ENCODE data around the gene RTN3. TPM values are rescaled to one million over a fixed set of nuclear protein-coding genes. Genes with fewer than 3 reads are reported as not detected.

Gene RTN3
- total RNA-seq, 4 donors from 2014 or later = 155 to 232 (median 209) TPM

GRCh38 chr11:63667995-63668795, 13.1 kb upstream of the RTN3 start:
- Histone ChIP-seq H3K27me3 (no peaks in the 10 kb centered on the region), H3K4me3 (replicated peaks in 1 of 3) (no peak overlapping the region), H3K36me3 (no peaks in the 10 kb centered on the region), H3K27ac (no peak overlapping the region), H3K4me1 (peaks cover 46 to 53% of the 10 kb centered on the region in 2 donors), H3K9me3 (no peaks in the 10 kb centered on the region)
- intact Hi-C loops (cut with DNase I) = no loop called here
- no peak for DNase-seq
- no peak for TF ChIP-seq POLR2A (IDR thresholded peaks at IDR 0.05)
- TF ChIP-seq CTCF (IDR thresholded peaks at IDR 0.05) = no peak
- WGBS, 2 donors = 74 to 78% methylated on average over 3 of the region's 3 CpGs

- Histone ChIP-seq H3K9me3 (no peaks in the 10 kb centered on the region), H3K27ac (peak overlapping the region in 2 of 3 donors; percentile 98 to 100), H3K4me1 (peaks cover 37 to 47% of the 10 kb centered on the region in 2 donors), H3K36me3 (no peaks in the 10 kb centered on the region), H3K27me3 (no peaks in the 10 kb centered on the region), H3K4me3 (replicated peaks in 1 of 3) (peak overlapping the region in 1 of 3 donors; percentile 93)
- WGBS, 2 donors = 31 to 46% methylated on average over 7 of the region's 7 CpGs
- DNase-seq = no peak
- TF ChIP-seq CTCF (IDR thresholded peaks at IDR 0.05) (no peak), POLR2A (IDR thresholded peaks at IDR 0.05) (no peak)
- intact Hi-C loops (cut with DNase I) = loop anchor here (5.0 kb wide), 1 partner anchor 67 kb away; no protein-coding TSS in a partner anchor
These were observed 11.2 kb upstream of the RTN3 start for GRCh38 chr11:63670096-63670432.

- peak; percentile 72 to 75 for DNase-seq
- H3K36me3 ChIP-seq = no peaks in the 10 kb centered on the region
- H3K9me3 ChIP-seq = no peaks in the 10 kb centered on the region
- peak overlapping the region; percentile 98 to 100 (median 98) for H3K27ac ChIP-seq
- TF ChIP-seq POLR2A (IDR thresholded peaks at IDR 0.05) (no peak), CTCF (IDR thresholded peaks at IDR 0.05) (peak in 3 of 6 experiments; percentile 26 to 62 (median 50))
- no peaks in the 10 kb centered on the region for H3K27me3 ChIP-seq
- intact Hi-C loops (cut with DNase I) = loop anchor here (5.0 kb wide), 1 partner anchor 67 kb away; no protein-coding TSS in a partner anchor
- peak overlapping the region; percentile 73 to 93 (median 83) for H3K4me3 ChIP-seq (replicated peaks in 1 of 3)
- peaks cover 37 to 47% of the 10 kb centered on the region in 2 donors for H3K4me1 ChIP-seq
- WGBS, 2 donors = 2 to 3% methylated on average over 29 to 42 of the region's 63 CpGs
These were observed 10.6 kb upstream of the RTN3 start for GRCh38 chr11:63670433-63671321.

GRCh38 chr11:63671322-63672155, 9.8 kb upstream of the RTN3 start, which contains the start of gene ATL3:
Gene ATL3 (minus strand): TSS chr11:63671376. CDS start chr11:63671335, 41 bp downstream.
- 26 to 55% methylated on average over 13 to 29 of the region's 69 CpGs for WGBS, 2 donors
- no peaks in the 10 kb centered on the region for H3K27me3 ChIP-seq
- peaks cover 33 to 42% of the 10 kb centered on the region in 2 donors for H3K4me1 ChIP-seq
- H3K4me3 ChIP-seq (replicated peaks in 1 of 3) = peak within 1 kb of the TSS; percentile 73 to 93 (median 83)
- intact Hi-C loops (cut with DNase I) = loop anchor here (5.0 kb wide), 1 partner anchor 66 kb away; no protein-coding TSS in a partner anchor
- peak within 1 kb of the TSS; percentile 98 to 100 (median 98) for H3K27ac ChIP-seq
- no peaks in the 10 kb centered on the region for H3K9me3 ChIP-seq
- H3K36me3 ChIP-seq = no peaks in the 10 kb centered on the region
- TF ChIP-seq POLR2A (IDR thresholded peaks at IDR 0.05) (peak; percentile 39 to 79), CTCF (IDR thresholded peaks at IDR 0.05) (peak in 1 of 6 experiments; percentile 22)
- peak; percentile 98 to 99 for DNase-seq

All from thyroid gland (tissue), 4 donors.